SK-N-SH (cell line): ENCODE data around the gene CUX1. TPM values are rescaled to one million over a fixed set of nuclear protein-coding genes. Genes with fewer than 3 reads are reported as not detected.

Experiments
- CTCF ChIA-PET: fragments of 300-600, 350-600 bp; formaldehyde crosslinking; extraction: SDS; loops from one replicate; lab custom pipeline; 2021; lab: Yijun Ruan, JAX
- POLR2A ChIA-PET: fragments of 350-600 bp; sonication (Branson Sonifier 250); formaldehyde crosslinking; extraction: SDS; loops from one replicate; lab custom pipeline; 2020; ENCODE audit warnings: antibody characterized with exemption, inconsistent platforms; lab: Yijun Ruan, JAX
- DNase-seq: peaks from one replicate; pipeline ENCODE4 v3.0.0; 2012
- H2AFZ ChIP-seq: fragments of 200-600 bp; sonication (generic); 2 replicates; pipeline ENCODE4 v1.8.1; 2016; ENCODE audit warnings: antibody characterized with exemption, mild to moderate bottlenecking, low read depth
- H3F3A ChIP-seq: fragments of 200-600 bp; sonication (generic); replicated peaks from 2 replicates; pipeline ENCODE3; 2016; ENCODE audit warnings: antibody characterized with exemption, mild to moderate bottlenecking; ENCODE audit not compliant: insufficient read depth
- H3K27ac ChIP-seq, 2 experiments: fragments of 200-500 bp in 1 of 2; fragments of 200-600 bp in 1 of 2; sonication (Bioruptor generic) in 1 of 2; sonication (generic), shearing (Covaris generic) in 1 of 2; 2 replicates each; pipeline versions ENCODE4 v1.5.1 to v1.6.1; 2014 to 2016; ENCODE audit warnings: low read depth in 2 of 2, inconsistent platforms in 1 of 2, low read length in 1 of 2, mild to moderate bottlenecking in 1 of 2, mixed read lengths in 1 of 2
- H3K27me3 ChIP-seq: fragments of 200-600 bp; sonication (generic), shearing (Covaris generic); 2 replicates; pipeline ENCODE4 v1.6.1; 2016; ENCODE audit warnings: mixed run types; ENCODE audit not compliant: insufficient read depth
- H3K36me3 ChIP-seq, 2 experiments: fragments of 200-500 bp in 1 of 2; fragments of 200-600 bp in 1 of 2; sonication (Bioruptor generic) in 1 of 2; sonication (generic) in 1 of 2; replicated peaks in 1 of 2; 2 replicates each; pipeline versions ENCODE3 to v1.5.1; 2014 to 2016; ENCODE audit warnings: low read length in 1 of 2, mild to moderate bottlenecking in 1 of 2; ENCODE audit not compliant: insufficient read depth in 2 of 2, control insufficient read depth in 1 of 2
- H3K4me1 ChIP-seq, 2 experiments: fragments of 200-500 bp in 1 of 2; fragments of 200-600 bp in 1 of 2; sonication (Bioruptor generic) in 1 of 2; sonication (generic), shearing (Covaris generic) in 1 of 2; 2 replicates each; pipeline versions ENCODE4 v1.5.1 to v1.6.1; 2014 to 2016; ENCODE audit warnings: low read depth in 1 of 2, low read length in 1 of 2, mixed run types in 1 of 2; ENCODE audit not compliant: insufficient read depth in 2 of 2, control insufficient read depth in 1 of 2
- H3K4me2 ChIP-seq: fragments of 200-600 bp; sonication (generic), shearing (Covaris generic); 2 replicates; pipeline ENCODE4 v1.6.1; 2017; ENCODE audit warnings: mixed run types
- H3K4me3 ChIP-seq, 2 experiments: fragments of 200-500 bp in 1 of 2; fragments of 200-600 bp in 1 of 2; sonication (Bioruptor generic) in 1 of 2; sonication (generic), shearing (Covaris generic) in 1 of 2; 2 replicates each; pipeline versions ENCODE4 v1.5.1 to v1.8.1; 2014 to 2016; ENCODE audit warnings: low read depth in 2 of 2, inconsistent platforms in 1 of 2, low read length in 1 of 2, mild to moderate bottlenecking in 1 of 2, mixed read lengths in 1 of 2, moderate library complexity in 1 of 2
- H3K79me2 ChIP-seq: fragments of 200-600 bp; sonication (generic); 2 replicates; pipeline ENCODE4 v1.8.1; 2017; ENCODE audit warnings: mild to moderate bottlenecking; ENCODE audit not compliant: insufficient read depth
- H3K9ac ChIP-seq: fragments of 200-600 bp; sonication (generic); 2 replicates; pipeline ENCODE4 v1.6.1; 2017; ENCODE audit warnings: mixed run types
- H3K9me2 ChIP-seq: fragments of 200-600 bp; sonication (generic); 2 replicates; pipeline ENCODE4 v1.6.1; 2017; ENCODE audit warnings: mixed run types
- H3K9me3 ChIP-seq: fragments of 200-600 bp; sonication (generic); 2 replicates; pipeline ENCODE4 v1.6.1; 2017; ENCODE audit warnings: mixed run types, mild to moderate bottlenecking, moderate library complexity
- H4K20me1 ChIP-seq: fragments of 200-600 bp; sonication (generic); 2 replicates; pipeline ENCODE4 v1.6.1; 2017; ENCODE audit warnings: mild to moderate bottlenecking, mixed run types; ENCODE audit not compliant: insufficient read depth
- EZH2phosphoT487 ChIP-seq: fragments of 200-600 bp; sonication (generic); IDR thresholded peaks from 2 replicates; pipeline ENCODE4 v1.6.1; 2017; ENCODE audit warnings: low read depth, mixed run types, mild to moderate bottlenecking, antibody characterized with exemption, moderate library complexity, borderline replicate concordance
- FOXJ3 ChIP-seq: sonication (generic); formaldehyde crosslinking; IDR thresholded peaks from 2 replicates; pipeline ENCODE4 v1.5.1; 2020; ENCODE audit warnings: mild to moderate bottlenecking, missing genetic modification reagents
- FOXM1 ChIP-seq: IDR thresholded peaks from 2 replicates; pipeline ENCODE4 v1.4.0; 2012; ENCODE audit warnings: low read depth, mild to moderate bottlenecking
- IRF3 ChIP-seq: fragments of 150-350 bp; IDR thresholded peaks from 2 replicates; pipeline ENCODE4 v1.6.1; 2016; ENCODE audit warnings: mild to moderate bottlenecking, low read depth, low read length
- JUND ChIP-seq: IDR thresholded peaks from 2 replicates; pipeline ENCODE4 v1.4.0; 2012
- MEF2A ChIP-seq: IDR thresholded peaks from 2 replicates; pipeline ENCODE4 v1.4.0; 2012; ENCODE audit warnings: low read depth, borderline replicate concordance
- MXI1 ChIP-seq: IDR thresholded peaks from 2 replicates; pipeline ENCODE4 v1.6.1; 2012; ENCODE audit warnings: mild to moderate bottlenecking, low read depth, low read length, improper control_type of control experiment
- NRF1 ChIP-seq: IDR thresholded peaks from 2 replicates; pipeline ENCODE4 v1.6.1; 2012; ENCODE audit warnings: low read depth, mild to moderate bottlenecking, low read length
- POLR2AphosphoS5 ChIP-seq: IDR thresholded peaks from 2 replicates; pipeline ENCODE4 v1.6.1; 2012; ENCODE audit warnings: low read depth, low read length
- RAD21 ChIP-seq: IDR thresholded peaks from 2 replicates; pipeline ENCODE4 v1.6.1; 2012; ENCODE audit warnings: mild to moderate bottlenecking, low read length
- RCOR1 ChIP-seq: fragments of 150-350 bp; IDR thresholded peaks from 2 replicates; pipeline ENCODE4 v1.6.1; 2017; ENCODE audit warnings: antibody characterized with exemption, low read length
- SMC3 ChIP-seq: IDR thresholded peaks from 2 replicates; pipeline ENCODE4 v1.6.1; 2012; ENCODE audit warnings: low read depth, low read length, improper control_type of control experiment
- TAF1 ChIP-seq: IDR thresholded peaks from 2 replicates; pipeline ENCODE4 v1.6.1; 2012; ENCODE audit warnings: low read depth, mild to moderate bottlenecking, low read length, moderate library complexity, borderline replicate concordance
- TCF12 ChIP-seq: IDR thresholded peaks from 2 replicates; pipeline ENCODE4 v1.4.0; 2012
- TEAD4 ChIP-seq: IDR thresholded peaks from 2 replicates; pipeline ENCODE4 v1.4.0; 2012; ENCODE audit warnings: mild to moderate bottlenecking, borderline replicate concordance; ENCODE audit not compliant: insufficient read depth
- USF1 ChIP-seq: IDR thresholded peaks from 2 replicates; pipeline ENCODE4 v1.4.0; 2012; ENCODE audit warnings: low read depth, borderline replicate concordance
- USF2 ChIP-seq: fragments of 150-350 bp; IDR thresholded peaks from 2 replicates; pipeline ENCODE4 v1.6.1; 2017; ENCODE audit warnings: antibody characterized with exemption, low read length, low read depth, borderline replicate concordance
- ZBTB33 ChIP-seq: IDR thresholded peaks from 2 replicates; pipeline ENCODE4 v1.4.0; 2012; ENCODE audit warnings: low read depth, borderline replicate concordance
- WGBS: methylation state at CpG from one replicate; pipeline ENCODE4 v1.1.6; 2017; ENCODE audit warnings: low lambda C conversion rate; 5-methylcytosine and 5-hydroxymethylcytosine counted together
- polyA plus RNA-seq, 3 experiments: library from polyadenylated mRNA; depleted of rRNA; stranded (reverse); fragments of >200 nt; gene quantifications; 2 replicates each; pipeline ENCODE4 v1.2.3, GENCODE V29; 2012
- TF ChIP-seq, protein P1 (sequence below): IDR thresholded peaks from 2 replicates; pipeline ENCODE4; 2012

The CUX1 gene
- polyA plus RNA-seq, 1 of the 3 experiments (the other 2 are of a cell fraction): 68.6 TPM

DNA sequence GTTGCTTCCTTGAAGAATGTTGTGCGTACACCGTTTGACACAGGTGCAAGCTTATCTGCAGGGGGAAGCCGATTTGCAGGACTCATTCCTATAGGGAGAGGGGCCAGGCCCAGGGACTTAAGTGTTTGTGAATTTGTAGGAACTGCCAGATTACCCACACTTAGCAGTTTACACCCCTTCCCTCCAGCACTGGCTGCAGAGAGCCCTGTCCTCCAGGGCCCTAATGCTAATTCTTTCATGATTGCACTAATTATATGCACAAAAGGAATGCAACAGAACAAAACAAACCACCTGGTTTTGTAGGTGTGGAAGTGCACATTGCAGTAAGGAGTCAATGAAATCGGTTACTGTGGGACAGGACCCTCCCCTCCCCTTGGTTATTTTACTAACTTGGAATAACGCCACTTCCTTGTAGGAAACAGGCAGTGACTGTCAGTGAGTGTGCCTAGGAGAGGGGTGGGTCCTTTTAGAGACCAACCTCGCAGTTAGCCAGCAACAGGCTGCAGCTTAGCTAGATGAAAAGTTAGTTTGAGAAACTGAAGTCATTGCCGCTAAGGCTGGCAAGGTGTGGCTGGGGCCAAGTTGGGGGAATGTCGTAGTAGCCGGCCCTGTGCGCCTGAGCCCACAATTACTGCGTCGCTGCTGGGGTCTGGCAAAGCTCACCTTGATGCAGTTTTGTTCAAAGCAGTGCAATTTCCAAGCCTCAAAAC lies 60.6 kb downstream of the CUX1 start:
- Histone ChIP-seq H2AFZ (no peak overlapping the region), H3K4me3 (no peak overlapping the region), H3K36me3 (no peaks in the 10 kb centered on the region), H4K20me1 (0 out of 2 replicates have a peak, but pooled peaks cover 7% of the 10 kb centered on the region), H3K9me3 (no peaks in the 10 kb centered on the region), H3K27ac (no peak overlapping the region), H3K27me3 (no peaks in the 10 kb centered on the region), H3K9me2 (no peaks in the 10 kb centered on the region)
- WGBS: 95% methylated on average over 12 of the region's 12 CpGs
- CTCF ChIA-PET: interaction anchor here (2.2 kb wide), 1 partner anchor 21 kb away, joined by 7 read pairs; no protein-coding TSS in a partner anchor
- TF ChIP-seq USF2 (no peak), RAD21 (no peak), FOXM1 (no peak), TEAD4 (no peak), IRF3 (no peak), MXI1 (no peak), JUND (no peak), TCF12 (no peak), USF1 (no peak), SMC3 (no peak), POLR2AphosphoS5 (no peak)
- TF ChIP-seq, protein P1, sequence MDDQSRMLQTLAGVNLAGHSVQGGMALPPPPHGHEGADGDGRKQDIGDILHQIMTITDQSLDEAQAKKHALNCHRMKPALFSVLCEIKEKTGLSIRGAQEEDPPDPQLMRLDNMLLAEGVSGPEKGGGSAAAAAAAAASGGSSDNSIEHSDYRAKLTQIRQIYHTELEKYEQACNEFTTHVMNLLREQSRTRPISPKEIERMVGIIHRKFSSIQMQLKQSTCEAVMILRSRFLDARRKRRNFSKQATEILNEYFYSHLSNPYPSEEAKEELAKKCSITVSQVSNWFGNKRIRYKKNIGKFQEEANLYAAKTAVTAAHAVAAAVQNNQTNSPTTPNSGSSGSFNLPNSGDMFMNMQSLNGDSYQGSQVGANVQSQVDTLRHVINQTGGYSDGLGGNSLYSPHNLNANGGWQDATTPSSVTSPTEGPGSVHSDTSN: no peak
- TF ChIP-seq, all 33 proteins: peak for 0
- Histone ChIP-seq H3K9ac (no peak overlapping the region), H3K4me1 (peaks cover 37 to 48% of the 10 kb centered on the region in 2 experiments), H3K79me2 (peaks cover 89% of the 10 kb centered on the region), H3F3A (peaks cover 36% of the 10 kb centered on the region), H3K4me2 (no peak overlapping the region)
- POLR2A ChIA-PET: no interaction called here
- no peak for DNase-seq

DNA sequence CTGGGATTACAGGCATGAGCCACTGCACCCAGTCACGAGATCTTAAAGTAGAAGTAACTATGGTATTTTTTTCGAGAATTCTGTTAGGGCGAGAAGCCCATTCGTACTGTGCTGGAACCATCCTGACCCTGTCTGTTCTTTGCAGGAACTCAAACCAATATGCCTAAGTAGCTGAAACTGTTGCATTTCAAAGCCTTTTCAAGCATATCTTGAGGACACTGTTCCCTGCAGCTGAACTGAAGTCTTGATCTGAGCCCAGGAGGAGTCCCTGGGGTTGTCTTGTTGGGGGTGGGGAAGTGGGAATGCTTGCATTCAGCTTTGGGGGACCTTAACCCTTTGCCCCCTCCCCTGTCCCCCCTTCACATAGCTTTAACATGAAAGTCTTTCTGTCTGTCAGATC lies 61.5 kb downstream of the CUX1 start:
- Histone ChIP-seq H3F3A (peaks cover 35% of the 10 kb centered on the region), H3K36me3 (no peaks in the 10 kb centered on the region), H3K79me2 (peaks cover 84% of the 10 kb centered on the region), H3K27me3 (no peaks in the 10 kb centered on the region), H3K4me2 (no peak overlapping the region), H3K9ac (no peak overlapping the region), H2AFZ (no peak overlapping the region), H3K4me3 (no peak overlapping the region), H4K20me1 (0 out of 2 replicates have a peak, but pooled peaks cover 3% of the 10 kb centered on the region), H3K9me2 (no peaks in the 10 kb centered on the region), H3K27ac (no peak overlapping the region), H3K4me1 (peaks cover 29 to 49% of the 10 kb centered on the region in 2 experiments), H3K9me3 (no peaks in the 10 kb centered on the region)
- CTCF ChIA-PET: interaction anchor here (0.9 to 2.2 kb wide), 3 partner anchors 9 to 22 kb away, joined by 3 to 7 read pairs (median 4); no protein-coding TSS in a partner anchor
- TF ChIP-seq USF2 (no peak), EZH2phosphoT487 (no peak), RAD21 (no peak), NRF1 (no peak), FOXM1 (no peak), MXI1 (no peak), ZBTB33 (no peak), JUND (no peak), TEAD4 (no peak), TAF1 (no peak), MEF2A (no peak), POLR2AphosphoS5 (no peak), RCOR1 (no peak), FOXJ3 (CRISPR knock-in tag) (no peak)
- 96% methylated on average over 4 of the region's 4 CpGs for WGBS
- no peak for DNase-seq
- POLR2A ChIA-PET: no interaction called here
